ENCODE measurements around the gene GRIK4. TPM values are rescaled to one million over a fixed set of nuclear protein-coding genes. Genes with fewer than 3 reads are reported as not detected.

Gene GRIK4
- total and polyA plus RNA-seq, 2 donors (not counting 3 experiments of a cell fraction or from before 2014, with no cell fraction given): 0.81 to 1.6 TPM

DNA sequence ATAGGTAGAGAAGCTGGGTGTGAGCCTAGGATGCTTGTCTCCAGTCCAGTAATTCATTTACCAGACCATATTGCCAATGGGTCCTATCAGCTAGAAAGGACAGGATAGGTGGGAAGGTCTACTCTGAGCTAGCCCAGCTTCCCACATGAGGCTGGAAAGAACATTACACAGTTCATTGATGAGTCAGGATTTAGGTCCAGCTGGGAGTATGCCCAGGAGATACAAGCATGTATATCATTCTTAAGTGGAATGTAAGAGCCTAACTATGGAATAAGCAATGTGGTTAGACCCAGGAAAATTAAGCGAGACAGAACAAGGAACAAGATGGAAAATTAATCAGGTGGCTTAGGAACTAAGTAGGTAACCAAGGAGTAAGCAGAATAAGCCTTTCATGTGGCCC, 453.3 kb downstream of the GRIK4 start:
- Histone ChIP-seq H3K27ac (ENCODE audit: insufficient read depth, low read depth, low read length) (no peak overlapping the region), H3K79me2 (ENCODE audit: control insufficient read depth, insufficient read depth, low read length) (no peaks in the 10 kb centered on the region), H3K9me3 (replicated peaks; ENCODE audit: control insufficient read depth, insufficient read depth, low read length) (no peaks in the 10 kb centered on the region), H3K36me3 (ENCODE audit: control insufficient read depth in 2 of 2, extremely low read depth in 1 of 2, insufficient read depth in 2 of 2, low read length in 2 of 2) (no peaks in the 10 kb centered on the region), H3K4me3 (replicated peaks in 1 of 3; ENCODE audit: insufficient read depth in 1 of 3, low read depth in 1 of 3, low read length in 3 of 3) (no peak overlapping the region), H3K9ac (replicated peaks; ENCODE audit: extremely low read depth, insufficient read depth, low read length) (no peak overlapping the region), H4K20me1 (replicated peaks; ENCODE audit: control insufficient read depth, extremely low read depth, insufficient read depth, low read length) (no peaks in the 10 kb centered on the region), H3K9me1 (replicated peaks; ENCODE audit: control insufficient read depth, extremely low read depth, insufficient read depth, low read length) (no peaks in the 10 kb centered on the region), H3K4me2 (ENCODE audit: insufficient read depth, low read length) (no peak overlapping the region), H3K4me1 (ENCODE audit: control insufficient read depth, extremely low read depth, insufficient read depth, low read length) (no peaks in the 10 kb centered on the region), H3K27me3 (ENCODE audit: control insufficient read depth in 2 of 2, insufficient read depth in 2 of 2, low read length in 2 of 2) (no peaks in the 10 kb centered on the region), H2AFZ (ENCODE audit: low read depth, low read length) (no peak overlapping the region)
- FAIRE-seq (no peak), DNase-seq (ENCODE audit: low read depth, low spot score) (no peak)
- intact Hi-C loops (cut with micrococcal nuclease): no loop called here
- TF ChIP-seq POLR2AphosphoS5 (IDR thresholded peaks at IDR 0.05; ENCODE audit: insufficient read depth, low read depth, low read length) (no peak), EZH2 (IDR thresholded peaks at IDR 0.05; ENCODE audit: borderline replicate concordance, low read depth, low read length, severe bottlenecking) (no peak)
- ChIA-PET CTCF (interaction anchor here (1.9 kb wide), 1 partner anchor 230 kb away, joined by 7 read pairs; no protein-coding TSS in a partner anchor), POLR2A (no interaction called here)
- no TSS peak for BruUV-seq (replicated peaks)
- dilution Hi-C loops (cut with MboI; ENCODE audit: extremely low pct_ligation_motif_present, low sequenced_read_pairs): no loop called here

DNA sequence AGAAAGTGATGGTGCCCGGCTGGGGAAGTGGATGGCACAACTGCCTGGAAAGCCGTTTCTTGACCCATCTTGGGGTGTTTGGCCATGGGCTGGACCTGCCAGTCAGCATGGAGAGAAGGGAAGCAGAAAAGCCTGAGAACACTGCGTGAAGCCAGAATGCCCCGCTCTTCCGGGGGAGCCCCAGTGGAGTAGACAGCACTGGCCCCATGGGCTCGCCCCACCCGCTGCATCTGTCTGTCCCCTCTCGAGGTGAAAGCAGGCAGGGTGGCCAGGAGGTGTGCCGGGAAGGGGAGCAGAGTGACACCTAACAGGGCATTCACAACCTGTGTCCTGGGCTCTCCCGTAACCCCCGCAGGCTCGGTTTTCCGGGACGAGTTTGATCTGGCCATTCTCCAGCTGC, 455.3 kb downstream of the GRIK4 start:
- intact Hi-C loops (cut with micrococcal nuclease): no loop called here
- Histone ChIP-seq H3K9me1 (replicated peaks; ENCODE audit: control insufficient read depth, extremely low read depth, insufficient read depth, low read length) (no peaks in the 10 kb centered on the region), H3K9me3 (replicated peaks; ENCODE audit: control insufficient read depth, insufficient read depth, low read length) (no peaks in the 10 kb centered on the region), H3K79me2 (ENCODE audit: control insufficient read depth, insufficient read depth, low read length) (no peaks in the 10 kb centered on the region), H3K36me3 (ENCODE audit: control insufficient read depth in 2 of 2, extremely low read depth in 1 of 2, insufficient read depth in 2 of 2, low read length in 2 of 2) (no peaks in the 10 kb centered on the region), H3K4me2 (ENCODE audit: insufficient read depth, low read length) (no peak overlapping the region), H3K4me1 (ENCODE audit: control insufficient read depth, extremely low read depth, insufficient read depth, low read length) (no peaks in the 10 kb centered on the region), H3K27ac (ENCODE audit: insufficient read depth, low read depth, low read length) (no peak overlapping the region), H2AFZ (ENCODE audit: low read depth, low read length) (no peak overlapping the region), H3K4me3 (replicated peaks in 1 of 3; ENCODE audit: insufficient read depth in 1 of 3, low read depth in 1 of 3, low read length in 3 of 3) (no peak overlapping the region), H4K20me1 (replicated peaks; ENCODE audit: control insufficient read depth, extremely low read depth, insufficient read depth, low read length) (no peaks in the 10 kb centered on the region), H3K27me3 (ENCODE audit: control insufficient read depth in 2 of 2, insufficient read depth in 2 of 2, low read length in 2 of 2) (no peaks in the 10 kb centered on the region), H3K9ac (replicated peaks; ENCODE audit: extremely low read depth, insufficient read depth, low read length) (no peak overlapping the region)
- DNase-seq (ENCODE audit: low read depth, low spot score) (no peak), FAIRE-seq (no peak)
- CTCF ChIA-PET: no interaction called here
- no TSS peak for BruUV-seq (replicated peaks)
- TF ChIP-seq EZH2 (IDR thresholded peaks at IDR 0.05; ENCODE audit: borderline replicate concordance, low read depth, low read length, severe bottlenecking) (no peak), JUN (IDR thresholded peaks at IDR 0.05; ENCODE audit: borderline replicate concordance, insufficient read depth, insufficient read length, low read depth) (no peak), POLR2A (IDR thresholded peaks at IDR 0.05; ENCODE audit: low read depth, low read length) (no peak), MYC (IDR thresholded peaks at IDR 0.05; ENCODE audit: low read depth, low read length) (no peak), FOS (IDR thresholded peaks at IDR 0.05; ENCODE audit: borderline replicate concordance, insufficient read depth, low read length) (no peak), POLR2AphosphoS5 (IDR thresholded peaks at IDR 0.05; ENCODE audit: insufficient read depth, low read depth, low read length) (no peak), GATA2 (IDR thresholded peaks at IDR 0.05; ENCODE audit: insufficient read depth, insufficient read length, low read depth, low read length) (no peak)
- TF ChIP-seq, protein P1, sequence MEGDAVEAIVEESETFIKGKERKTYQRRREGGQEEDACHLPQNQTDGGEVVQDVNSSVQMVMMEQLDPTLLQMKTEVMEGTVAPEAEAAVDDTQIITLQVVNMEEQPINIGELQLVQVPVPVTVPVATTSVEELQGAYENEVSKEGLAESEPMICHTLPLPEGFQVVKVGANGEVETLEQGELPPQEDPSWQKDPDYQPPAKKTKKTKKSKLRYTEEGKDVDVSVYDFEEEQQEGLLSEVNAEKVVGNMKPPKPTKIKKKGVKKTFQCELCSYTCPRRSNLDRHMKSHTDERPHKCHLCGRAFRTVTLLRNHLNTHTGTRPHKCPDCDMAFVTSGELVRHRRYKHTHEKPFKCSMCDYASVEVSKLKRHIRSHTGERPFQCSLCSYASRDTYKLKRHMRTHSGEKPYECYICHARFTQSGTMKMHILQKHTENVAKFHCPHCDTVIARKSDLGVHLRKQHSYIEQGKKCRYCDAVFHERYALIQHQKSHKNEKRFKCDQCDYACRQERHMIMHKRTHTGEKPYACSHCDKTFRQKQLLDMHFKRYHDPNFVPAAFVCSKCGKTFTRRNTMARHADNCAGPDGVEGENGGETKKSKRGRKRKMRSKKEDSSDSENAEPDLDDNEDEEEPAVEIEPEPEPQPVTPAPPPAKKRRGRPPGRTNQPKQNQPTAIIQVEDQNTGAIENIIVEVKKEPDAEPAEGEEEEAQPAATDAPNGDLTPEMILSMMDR (IDR thresholded peaks at IDR 0.05; ENCODE audit: extremely low read depth in 1 of 2, insufficient read depth in 1 of 2, low read depth in 1 of 2, low read length in 2 of 2): no peak
- TF ChIP-seq, protein P2, sequence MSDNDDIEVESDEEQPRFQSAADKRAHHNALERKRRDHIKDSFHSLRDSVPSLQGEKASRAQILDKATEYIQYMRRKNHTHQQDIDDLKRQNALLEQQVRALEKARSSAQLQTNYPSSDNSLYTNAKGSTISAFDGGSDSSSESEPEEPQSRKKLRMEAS (IDR thresholded peaks at IDR 0.05; ENCODE audit: insufficient read depth, insufficient read length): no peak
- POLR2A ChIA-PET: no interaction called here
- dilution Hi-C loops (cut with MboI; ENCODE audit: extremely low pct_ligation_motif_present, low sequenced_read_pairs): no loop called here
